ENCODE results near the gene GSDMA. TPM values are rescaled to one million over a fixed set of nuclear protein-coding genes. Genes with fewer than 3 reads are reported as not detected.

The GSDMA gene
- total RNA-seq, 1 donor from 2014 or later, result not detected

- TF ChIP-seq CTCF (IDR thresholded peaks at IDR 0.05; ENCODE audit: insufficient read depth, low read length, poor library complexity, severe bottlenecking), result no peak
- peaks cover 1% of the 10 kb centered on the region for H3K36me3 ChIP-seq (ENCODE audit: control insufficient read depth, insufficient read depth, low read length)
These were observed 42.3 kb upstream of the GSDMA start for GRCh38 chr17:39920218-39921210.

GRCh38 chr17:39921323-39921722 is 41.5 kb upstream of the GSDMA start:
- H3K36me3 ChIP-seq (ENCODE audit: control insufficient read depth, insufficient read depth, low read length), result peaks cover 1% of the 10 kb centered on the region

More at GRCh38 chr17:39920218-39921210, 42.3 kb upstream of the GSDMA start:
- Histone ChIP-seq H3K4me3 (ENCODE audit: low read depth, low read length) (no peak overlapping the region), H3K27me3 (ENCODE audit: control insufficient read depth, insufficient read depth, low read length) (no peaks in the 10 kb centered on the region)
- DNase-seq (ENCODE audit: low read depth), result no peak

GRCh38 chr17:39922006-39922405 is 40.8 kb upstream of the GSDMA start:
- no peak overlapping the region for H3K4me3 ChIP-seq (ENCODE audit: low read depth, low read length)

More at GRCh38 chr17:39921323-39921722, 41.5 kb upstream of the GSDMA start:
- Histone ChIP-seq H3K27me3 (ENCODE audit: control insufficient read depth, insufficient read depth, low read length) (no peaks in the 10 kb centered on the region), H3K4me3 (ENCODE audit: low read depth, low read length) (no peak overlapping the region)
- TF ChIP-seq CTCF (IDR thresholded peaks at IDR 0.05; ENCODE audit: insufficient read depth, low read length, poor library complexity, severe bottlenecking), result no peak
- DNase-seq (ENCODE audit: low read depth), result no peak

GRCh38 chr17:39923230-39923629 is 39.6 kb upstream of the GSDMA start:
- peaks cover 1% of the 10 kb centered on the region for H3K36me3 ChIP-seq (ENCODE audit: control insufficient read depth, insufficient read depth, low read length)
- no peak for TF ChIP-seq CTCF (IDR thresholded peaks at IDR 0.05; ENCODE audit: insufficient read depth, low read length, poor library complexity, severe bottlenecking)
- no peak overlapping the region for H3K4me3 ChIP-seq (ENCODE audit: low read depth, low read length)
- no peak for DNase-seq (ENCODE audit: low read depth)
- no peaks in the 10 kb centered on the region for H3K27me3 ChIP-seq (ENCODE audit: control insufficient read depth, insufficient read depth, low read length)

More at GRCh38 chr17:39922006-39922405, 40.8 kb upstream of the GSDMA start:
- no peak for TF ChIP-seq CTCF (IDR thresholded peaks at IDR 0.05; ENCODE audit: insufficient read depth, low read length, poor library complexity, severe bottlenecking)
- no peaks in the 10 kb centered on the region for H3K27me3 ChIP-seq (ENCODE audit: control insufficient read depth, insufficient read depth, low read length)
- no peak for DNase-seq (ENCODE audit: low read depth)
- H3K36me3 ChIP-seq (ENCODE audit: control insufficient read depth, insufficient read depth, low read length), result peaks cover 1% of the 10 kb centered on the region

GRCh38 chr17:39923836-39924690 is 38.7 kb upstream of the GSDMA start:
- no peak for TF ChIP-seq CTCF (IDR thresholded peaks at IDR 0.05; ENCODE audit: insufficient read depth, low read length, poor library complexity, severe bottlenecking)
- Histone ChIP-seq H3K36me3 (ENCODE audit: control insufficient read depth, insufficient read depth, low read length) (peaks cover 1% of the 10 kb centered on the region), H3K4me3 (ENCODE audit: low read depth, low read length) (no peak overlapping the region), H3K27me3 (ENCODE audit: control insufficient read depth, insufficient read depth, low read length) (no peaks in the 10 kb centered on the region)
- DNase-seq (ENCODE audit: low read depth), result no peak

All from kidney epithelial cell (primary cell).